Smooth muscle cell (in vitro differentiated cells): ENCODE measurements around the gene GBX1. TPM values are rescaled to one million over a fixed set of nuclear protein-coding genes. Genes with fewer than 3 reads are reported as not detected.

Source experiments
- DNase-seq: peaks from one replicate; lab custom pipeline; 2025; ENCODE audit not compliant: unreplicated experiment; lab: John Stamatoyannopoulos, UW
- H2AFZ ChIP-seq: fragments of 200-600 bp; sonication (generic); 2 replicates; pipeline ENCODE4 v1.6.0; 2016; ENCODE audit warnings: antibody characterized with exemption, low read depth, mild to moderate bottlenecking
- H3F3A ChIP-seq: fragments of 200-600 bp; sonication (generic); 2 replicates; pipeline ENCODE4 v1.6.0; 2017; ENCODE audit warnings: antibody characterized with exemption, low read depth
- H3K27ac ChIP-seq: fragments of 200-600 bp; sonication (generic); 2 replicates; pipeline ENCODE4 v1.5.1; 2016; ENCODE audit warnings: low read depth, mild to moderate bottlenecking
- H3K27me3 ChIP-seq: fragments of 200-600 bp; sonication (generic); 2 replicates; pipeline ENCODE4 v1.6.1; 2016; ENCODE audit warnings: low read depth, mild to moderate bottlenecking
- H3K36me3 ChIP-seq: fragments of 200-600 bp; sonication (generic); 2 replicates; pipeline ENCODE4 v1.5.1; 2016; ENCODE audit warnings: low read depth
- H3K4me1 ChIP-seq: fragments of 200-600 bp; sonication (generic); 2 replicates; pipeline ENCODE4 v1.5.1; 2016; ENCODE audit warnings: low read depth
- H3K4me2 ChIP-seq: fragments of 200-600 bp; sonication (generic); 2 replicates; pipeline ENCODE4 v1.6.0; 2016; ENCODE audit warnings: mild to moderate bottlenecking
- H3K4me3 ChIP-seq: fragments of 200-600 bp; sonication (generic); 2 replicates; pipeline ENCODE4 v1.5.1; 2016; ENCODE audit warnings: mild to moderate bottlenecking
- H3K79me2 ChIP-seq: fragments of 200-600 bp; sonication (generic); 2 replicates; pipeline ENCODE4 v1.6.0; 2016; ENCODE audit warnings: low read depth, mild to moderate bottlenecking
- H3K9ac ChIP-seq: fragments of 200-600 bp; sonication (generic); 2 replicates; pipeline ENCODE4 v1.6.0; 2016; ENCODE audit warnings: low read depth
- H3K9me3 ChIP-seq: fragments of 200-600 bp; sonication (generic); replicated peaks from 2 replicates; pipeline ENCODE4 v1.5.1; 2016; ENCODE audit warnings: low read depth
- H4K20me1 ChIP-seq: fragments of 200-600 bp; sonication (generic); 2 replicates; pipeline ENCODE4 v1.6.0; 2016; ENCODE audit warnings: low read depth
- CTCF ChIP-seq: fragments of 200-600 bp; sonication (generic); IDR thresholded peaks from 2 replicates; pipeline ENCODE4 v1.5.1; 2017; ENCODE audit warnings: borderline replicate concordance, mild to moderate bottlenecking, antibody characterized with exemption; ENCODE audit not compliant: insufficient read depth, poor library complexity, severe bottlenecking
- WGBS: methylation state at CpG from one replicate; pipeline ENCODE4 v1.1.7; 2016; ENCODE audit warnings: low lambda C conversion rate; 5-methylcytosine and 5-hydroxymethylcytosine counted together
- polyA plus RNA-seq: library from polyadenylated mRNA; unstranded; fragments of >200 nt; fragmentation: Nextera tagmentation; extraction: Ambion mirVana; gene quantifications from 2 replicates; pipeline ENCODE4 v1.2.1, GENCODE V29; 2016
- total RNA-seq: library from RNA; depleted of rRNA; stranded (reverse); fragments of >200 nt; gene quantifications from 2 replicates; pipeline ENCODE4 v1.2.3, GENCODE V29; 2014

Gene GBX1
- total and polyA plus RNA-seq, 2 experiments from 2014 or later = not detected

GRCh38 chr7:151175047-151175792, 7.7 kb upstream of the GBX1 start:
- H3K27me3 ChIP-seq = peaks cover 52% of the 10 kb centered on the region
- no peak overlapping the region for H3K4me3 ChIP-seq
- no peaks in the 10 kb centered on the region for H3K9me3 ChIP-seq
- 92% methylated on average over 16 of the region's 16 CpGs for WGBS
- DNase-seq = no peak
- H3K4me1 ChIP-seq = no peaks in the 10 kb centered on the region
- H3K9ac ChIP-seq = no peak overlapping the region
- H2AFZ ChIP-seq = no peak overlapping the region
- no peak for TF ChIP-seq CTCF
- H3K36me3 ChIP-seq = no peaks in the 10 kb centered on the region
- no peaks in the 10 kb centered on the region for H3K79me2 ChIP-seq
- no peak overlapping the region for H3K4me2 ChIP-seq
- H3F3A ChIP-seq = no peaks in the 10 kb centered on the region
- H4K20me1 ChIP-seq = no peaks in the 10 kb centered on the region
- H3K27ac ChIP-seq = no peak overlapping the region

GRCh38 chr7:151174246-151175046, 7.0 kb upstream of the GBX1 start:
- H3K4me2 ChIP-seq = no peak overlapping the region
- no peaks in the 10 kb centered on the region for H3F3A ChIP-seq
- no peaks in the 10 kb centered on the region for H3K9me3 ChIP-seq
- H3K9ac ChIP-seq = no peak overlapping the region
- H3K4me1 ChIP-seq = no peaks in the 10 kb centered on the region
- H4K20me1 ChIP-seq = no peaks in the 10 kb centered on the region
- H3K36me3 ChIP-seq = no peaks in the 10 kb centered on the region
- DNase-seq = no peak
- no peak for TF ChIP-seq CTCF
- H3K4me3 ChIP-seq = no peak overlapping the region
- no peaks in the 10 kb centered on the region for H3K79me2 ChIP-seq
- H2AFZ ChIP-seq = no peak overlapping the region
- H3K27me3 ChIP-seq = peaks cover 59% of the 10 kb centered on the region
- H3K27ac ChIP-seq = no peak overlapping the region
- 90% methylated on average over 47 of the region's 77 CpGs for WGBS

GRCh38 chr7:151173386-151174245, 6.1 kb upstream of the GBX1 start:
- Histone ChIP-seq H3K36me3 (no peaks in the 10 kb centered on the region), H2AFZ (no peak overlapping the region), H3K4me3 (no peak overlapping the region), H3K4me2 (no peak overlapping the region), H3K9me3 (no peaks in the 10 kb centered on the region), H3K9ac (no peak overlapping the region), H3K27ac (no peak overlapping the region), H4K20me1 (no peaks in the 10 kb centered on the region), H3F3A (no peaks in the 10 kb centered on the region), H3K79me2 (no peaks in the 10 kb centered on the region), H3K27me3 (peaks cover 60% of the 10 kb centered on the region), H3K4me1 (no peaks in the 10 kb centered on the region)
- DNase-seq = no peak
- WGBS = 96% methylated on average over 43 of the region's 43 CpGs
- no peak for TF ChIP-seq CTCF
